Fibroblast of skin of right biceps (primary cell): ENCODE results near the gene VAV1.

Experiments used
- DNase-seq: peaks from one replicate; pipeline ENCODE4 v3.0.0-alpha.2; 2013

The VAV1 gene, protein sequence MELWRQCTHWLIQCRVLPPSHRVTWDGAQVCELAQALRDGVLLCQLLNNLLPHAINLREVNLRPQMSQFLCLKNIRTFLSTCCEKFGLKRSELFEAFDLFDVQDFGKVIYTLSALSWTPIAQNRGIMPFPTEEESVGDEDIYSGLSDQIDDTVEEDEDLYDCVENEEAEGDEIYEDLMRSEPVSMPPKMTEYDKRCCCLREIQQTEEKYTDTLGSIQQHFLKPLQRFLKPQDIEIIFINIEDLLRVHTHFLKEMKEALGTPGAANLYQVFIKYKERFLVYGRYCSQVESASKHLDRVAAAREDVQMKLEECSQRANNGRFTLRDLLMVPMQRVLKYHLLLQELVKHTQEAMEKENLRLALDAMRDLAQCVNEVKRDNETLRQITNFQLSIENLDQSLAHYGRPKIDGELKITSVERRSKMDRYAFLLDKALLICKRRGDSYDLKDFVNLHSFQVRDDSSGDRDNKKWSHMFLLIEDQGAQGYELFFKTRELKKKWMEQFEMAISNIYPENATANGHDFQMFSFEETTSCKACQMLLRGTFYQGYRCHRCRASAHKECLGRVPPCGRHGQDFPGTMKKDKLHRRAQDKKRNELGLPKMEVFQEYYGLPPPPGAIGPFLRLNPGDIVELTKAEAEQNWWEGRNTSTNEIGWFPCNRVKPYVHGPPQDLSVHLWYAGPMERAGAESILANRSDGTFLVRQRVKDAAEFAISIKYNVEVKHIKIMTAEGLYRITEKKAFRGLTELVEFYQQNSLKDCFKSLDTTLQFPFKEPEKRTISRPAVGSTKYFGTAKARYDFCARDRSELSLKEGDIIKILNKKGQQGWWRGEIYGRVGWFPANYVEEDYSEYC

DNA sequence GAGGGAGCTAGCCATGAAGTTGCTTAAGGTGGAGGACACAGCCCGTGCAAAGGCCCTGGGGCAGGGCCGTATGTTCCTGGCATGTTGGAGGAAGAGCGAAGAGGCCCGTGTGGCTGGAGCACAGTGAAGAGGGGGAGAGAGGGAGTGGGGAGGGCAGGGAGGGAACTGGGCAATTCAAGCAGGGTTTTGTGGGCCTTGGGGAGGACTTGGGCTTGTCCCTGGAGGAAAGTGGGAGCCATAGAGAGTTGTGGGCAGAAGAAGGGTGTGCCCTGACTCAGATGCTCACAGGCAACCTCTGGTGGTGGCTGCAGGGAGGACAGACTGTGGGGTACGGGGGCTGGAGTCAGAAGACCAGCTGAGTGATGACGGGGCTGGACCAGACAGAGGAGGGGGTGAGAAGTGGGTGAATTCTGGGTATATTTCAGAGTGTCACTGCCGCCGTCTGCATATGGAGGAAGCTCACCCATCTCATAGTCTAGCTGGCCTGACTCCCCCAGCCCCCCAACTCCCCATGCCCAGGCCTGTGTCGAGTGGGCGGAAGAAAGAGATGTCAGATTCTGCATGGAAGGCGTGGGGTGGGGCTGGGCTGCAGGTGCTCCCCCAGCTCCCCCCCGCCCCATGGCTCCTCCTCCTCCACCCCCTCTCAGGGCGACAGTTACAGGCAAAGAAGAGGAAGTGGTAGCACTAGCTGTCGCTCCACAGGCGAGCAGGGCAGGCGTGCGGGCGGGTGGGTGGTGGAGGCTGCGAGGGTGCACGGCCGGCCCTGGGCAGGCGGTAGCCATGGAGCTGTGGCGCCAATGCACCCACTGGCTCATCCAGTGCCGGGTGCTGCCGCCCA is at the start of gene VAV1:
Gene VAV1 (plus strand): TSS at position 681 of the 838 bp plus-strand sequence. CDS start 100 bp downstream, at position 781.
- DNase-seq, result no peak

DNA sequence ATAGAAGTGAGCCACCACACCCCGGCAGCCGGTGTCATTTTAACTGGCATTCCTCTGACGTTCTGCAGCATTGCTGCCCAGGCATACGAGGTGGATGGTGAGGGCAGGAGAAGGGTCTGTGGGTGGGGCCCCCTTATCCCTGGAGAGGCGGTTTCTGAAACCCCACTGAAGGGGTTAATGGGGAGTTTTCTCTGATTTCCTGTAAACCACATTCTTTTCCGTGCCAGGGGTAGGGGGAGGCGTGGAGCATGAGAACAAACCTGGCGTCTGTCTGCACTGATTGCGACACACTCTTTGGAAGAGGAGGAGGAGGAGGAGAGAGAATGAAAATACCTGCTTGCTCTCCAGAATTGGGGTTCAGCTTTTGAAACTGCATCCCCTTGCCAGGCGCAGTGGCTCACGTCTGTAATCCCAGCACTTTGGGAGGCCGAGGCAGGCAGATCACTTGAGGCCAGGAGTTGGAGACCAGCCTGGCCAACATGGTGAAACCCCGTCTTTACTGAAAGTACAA is 49.3 kb upstream of the VAV1 start:
- peak; percentile 51 for DNase-seq

DNA sequence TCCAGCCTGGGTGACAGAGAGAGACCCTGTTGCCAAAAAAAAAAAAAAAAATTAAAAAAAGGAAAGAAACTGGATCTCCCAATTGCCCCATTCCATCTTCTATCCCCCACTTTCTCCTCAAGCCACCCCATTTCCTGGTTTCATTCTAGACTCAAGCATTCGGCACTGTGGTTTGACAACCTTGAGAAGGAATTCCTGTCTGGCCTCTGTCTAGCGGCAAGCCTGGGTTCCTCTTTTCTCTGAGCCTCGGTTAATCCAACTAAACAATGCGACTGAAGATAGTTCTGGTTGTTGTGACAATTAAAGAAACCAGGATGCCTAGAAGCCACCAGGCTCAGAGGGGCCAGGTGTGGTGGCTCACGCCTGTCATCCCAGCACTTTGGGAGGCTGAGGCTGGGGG is 48.8 kb upstream of the VAV1 start:
- peak; percentile 29 for DNase-seq

DNA sequence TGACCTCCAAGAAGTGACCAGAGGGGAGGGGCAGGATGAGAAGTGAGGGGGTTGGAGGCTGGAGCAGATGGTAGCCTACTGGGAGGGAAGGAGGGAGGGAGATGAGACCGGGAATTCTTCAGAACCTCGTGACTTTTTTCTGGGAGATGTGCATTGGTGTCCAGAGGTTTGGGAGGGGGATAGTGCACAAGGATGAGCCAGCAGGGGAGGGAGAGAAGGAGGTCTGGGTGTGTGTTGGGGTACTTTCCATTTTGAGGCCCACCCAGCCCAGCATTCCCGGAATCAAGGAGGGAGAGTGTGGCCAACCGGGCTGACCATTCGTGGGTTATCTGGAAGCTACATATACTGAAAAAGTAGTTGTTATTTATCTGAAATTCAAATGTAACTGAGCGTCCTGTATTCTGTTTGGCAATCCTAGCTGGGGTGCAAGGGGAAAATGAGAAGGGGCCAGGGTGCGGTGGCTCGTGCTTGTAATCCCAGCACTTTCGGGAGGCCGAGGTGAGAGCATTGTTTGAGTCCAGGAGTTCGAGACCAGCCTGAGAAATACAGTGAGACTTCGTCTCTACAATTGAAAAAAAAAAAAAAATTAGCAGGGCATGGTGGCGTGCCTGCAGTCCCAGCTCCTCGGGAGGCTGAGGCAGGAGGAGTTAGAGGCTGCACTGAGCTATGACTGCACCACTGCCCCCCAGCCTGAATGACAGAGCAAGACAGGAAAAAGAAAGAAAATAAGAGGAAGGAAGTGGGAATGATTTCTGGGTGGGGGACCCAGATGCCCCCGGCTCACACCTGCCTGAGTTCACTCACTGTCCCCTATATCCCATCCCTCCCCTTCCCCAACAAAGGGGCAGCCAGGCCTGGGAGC is 47.6 kb upstream of the VAV1 start:
- DNase-seq, result no peak

DNA sequence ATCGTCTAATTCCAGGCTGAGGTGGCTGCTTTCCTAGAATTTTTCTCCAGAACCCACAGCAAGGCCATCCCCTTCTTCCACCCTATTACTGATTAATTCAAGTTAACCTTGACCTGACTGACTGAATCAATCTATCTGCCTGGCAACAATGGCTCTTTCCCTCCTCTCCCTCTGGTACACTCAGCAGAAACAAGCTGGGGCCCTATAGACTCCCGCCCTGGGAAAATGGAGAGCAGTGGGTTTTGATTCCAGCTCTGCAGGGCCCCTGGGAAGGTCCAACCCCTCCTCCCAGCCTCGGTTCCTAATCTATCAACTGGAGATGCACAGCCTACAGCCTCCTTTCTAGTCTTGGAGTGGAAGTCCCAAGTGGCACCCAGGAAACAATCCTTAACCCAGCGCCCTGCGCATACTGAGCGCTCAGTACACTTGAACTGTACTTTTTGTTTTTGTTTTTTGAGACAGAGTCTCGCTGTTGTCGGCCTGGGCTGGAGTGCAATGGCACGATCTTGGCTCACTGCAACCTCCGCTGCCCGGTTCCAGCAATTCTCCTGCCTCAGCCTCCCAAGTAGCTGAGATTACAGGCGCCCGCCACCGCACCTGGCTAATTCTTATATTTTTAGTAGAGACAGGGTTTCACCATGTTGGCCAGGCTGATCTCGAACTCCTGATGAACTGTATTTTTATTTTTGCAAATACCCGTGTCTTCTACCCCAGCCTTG is 46.8 kb upstream of the VAV1 start:
- no peak for DNase-seq

DNA sequence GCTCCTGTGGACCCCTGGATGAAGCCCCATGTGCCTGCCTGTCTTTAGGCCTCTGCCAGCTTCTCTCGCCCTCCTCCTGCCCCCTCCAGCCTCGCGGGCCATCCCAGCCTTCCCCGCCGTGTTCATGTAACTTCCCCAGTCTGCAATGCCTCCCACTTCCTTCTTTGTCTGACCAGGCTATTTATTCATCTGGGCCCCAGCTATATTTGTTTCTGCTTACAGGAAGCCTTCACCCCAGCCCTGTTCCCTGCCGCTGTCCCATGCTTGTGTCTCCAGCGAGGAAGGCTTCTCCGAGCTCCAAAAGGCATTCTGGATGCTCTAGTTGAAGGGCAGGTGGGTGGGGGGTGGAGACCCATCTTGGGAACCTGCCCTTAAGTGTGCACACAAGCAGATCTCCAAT is 44.2 kb upstream of the VAV1 start:
- DNase-seq, result no peak

DNA sequence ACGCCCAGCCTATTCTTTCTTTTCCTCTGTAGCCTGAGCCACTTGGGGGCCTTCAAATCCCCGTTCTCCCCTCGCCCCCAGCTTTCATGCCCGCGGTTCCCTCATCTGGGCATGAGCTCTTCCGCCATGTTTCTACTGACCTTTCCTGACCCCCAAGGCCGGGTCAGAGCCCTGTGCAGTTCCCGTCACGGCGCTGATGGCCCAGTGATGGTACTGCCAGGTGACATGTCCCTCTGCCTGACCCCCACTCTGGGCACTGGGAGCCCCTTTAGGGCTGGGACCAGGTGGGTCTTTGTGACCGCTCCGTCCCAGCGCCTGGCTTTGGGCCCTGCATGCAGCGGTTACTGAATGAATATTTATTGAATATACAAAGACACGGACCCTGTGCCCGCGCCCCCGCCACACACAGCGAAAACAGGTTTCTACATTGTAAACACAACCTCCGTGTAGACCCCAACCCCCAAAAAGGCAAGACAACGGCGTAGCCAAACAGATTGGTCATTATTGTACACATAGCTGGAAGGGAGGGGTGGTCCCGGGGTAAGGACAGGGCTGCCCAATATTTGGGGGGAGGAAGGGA is 42.8 kb upstream of the VAV1 start:
- no peak for DNase-seq

DNA sequence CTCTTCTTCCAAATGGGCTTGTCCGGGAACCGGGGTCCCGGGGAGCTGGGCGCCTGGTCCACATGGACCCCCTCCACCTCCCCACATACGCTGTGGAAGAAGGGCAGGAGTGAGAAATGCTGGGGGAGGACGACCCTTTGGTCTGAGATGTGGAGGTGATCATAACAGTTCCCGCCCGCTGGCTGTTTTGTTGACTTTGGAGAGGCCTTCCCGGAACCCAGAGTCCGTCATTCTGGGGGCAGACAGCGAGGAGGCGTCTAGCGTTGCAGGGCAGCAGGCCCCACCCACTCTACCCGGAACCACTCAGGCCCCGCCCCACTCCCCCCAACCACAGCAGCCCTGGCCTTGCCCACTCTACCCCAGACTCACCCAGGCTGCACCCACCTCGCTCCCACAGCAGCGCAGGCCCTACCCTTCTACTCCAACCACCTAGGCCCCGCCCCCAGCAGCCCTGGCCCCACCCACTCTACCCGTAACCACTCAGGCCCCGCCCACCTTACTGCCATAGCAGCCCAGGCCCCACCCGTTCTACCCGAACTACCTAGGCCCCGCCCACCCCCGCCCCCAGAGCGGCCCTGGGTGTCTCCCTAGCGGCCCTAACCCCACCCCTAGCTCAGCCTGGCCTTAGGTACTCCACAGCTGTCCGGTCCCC is 42.2 kb upstream of the VAV1 start:
- no peak for DNase-seq

DNA sequence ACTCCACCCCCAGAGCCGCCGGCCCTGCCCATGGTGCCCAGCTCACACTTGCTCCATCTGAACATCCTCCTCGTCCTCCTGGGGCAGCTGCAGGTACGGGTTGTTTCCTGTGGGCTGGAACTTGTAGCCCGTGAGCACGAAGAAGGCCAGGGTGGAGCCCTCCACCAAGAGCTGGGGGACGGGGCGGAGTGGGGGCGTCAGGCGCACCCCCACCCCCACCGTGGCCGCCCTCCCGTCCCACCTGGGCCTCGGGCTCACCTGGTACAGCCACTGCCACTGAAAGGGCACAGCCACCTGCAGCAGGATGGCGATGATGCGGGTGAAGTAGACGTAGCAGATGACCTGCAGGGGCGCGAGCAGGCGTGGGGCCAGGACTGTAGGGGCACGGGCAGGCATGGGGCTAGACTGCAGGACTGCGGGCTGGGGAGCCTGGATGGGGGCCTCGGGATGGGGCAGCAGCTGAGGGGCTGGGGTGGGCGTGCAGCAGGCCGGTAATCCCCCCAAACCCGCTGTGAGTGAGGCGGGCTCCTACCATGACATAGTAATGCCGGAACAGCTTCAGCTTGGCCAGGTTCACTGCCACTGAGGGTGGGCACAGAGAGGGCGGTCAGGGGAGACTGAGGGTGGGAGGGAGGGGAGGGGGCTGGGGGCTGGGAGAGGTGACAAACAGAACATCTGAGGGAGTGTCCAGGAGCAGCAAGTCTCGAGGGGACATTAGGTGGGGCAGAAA is 41.4 kb upstream of the VAV1 start:
- no peak for DNase-seq

DNA sequence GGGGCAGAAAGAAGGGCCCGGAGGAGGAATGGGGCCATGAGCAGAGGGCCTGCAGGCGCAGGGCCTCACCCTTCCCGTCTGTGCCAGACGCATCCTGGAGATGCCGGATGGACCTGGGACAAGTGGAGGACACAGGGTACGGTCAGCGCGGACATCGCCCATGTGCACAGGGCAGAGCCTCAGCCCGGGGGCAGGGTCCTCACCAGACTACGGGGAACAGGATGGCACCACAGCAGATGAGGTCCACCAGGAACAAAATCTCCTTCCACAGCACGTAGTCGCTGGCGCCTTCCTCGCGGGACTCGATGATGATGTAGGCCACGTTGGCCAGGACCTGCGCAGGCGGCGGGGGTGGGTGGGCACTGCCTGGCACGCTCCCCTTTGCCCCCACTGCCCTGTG is 40.7 kb upstream of the VAV1 start:
- DNase-seq, result no peak

DNA sequence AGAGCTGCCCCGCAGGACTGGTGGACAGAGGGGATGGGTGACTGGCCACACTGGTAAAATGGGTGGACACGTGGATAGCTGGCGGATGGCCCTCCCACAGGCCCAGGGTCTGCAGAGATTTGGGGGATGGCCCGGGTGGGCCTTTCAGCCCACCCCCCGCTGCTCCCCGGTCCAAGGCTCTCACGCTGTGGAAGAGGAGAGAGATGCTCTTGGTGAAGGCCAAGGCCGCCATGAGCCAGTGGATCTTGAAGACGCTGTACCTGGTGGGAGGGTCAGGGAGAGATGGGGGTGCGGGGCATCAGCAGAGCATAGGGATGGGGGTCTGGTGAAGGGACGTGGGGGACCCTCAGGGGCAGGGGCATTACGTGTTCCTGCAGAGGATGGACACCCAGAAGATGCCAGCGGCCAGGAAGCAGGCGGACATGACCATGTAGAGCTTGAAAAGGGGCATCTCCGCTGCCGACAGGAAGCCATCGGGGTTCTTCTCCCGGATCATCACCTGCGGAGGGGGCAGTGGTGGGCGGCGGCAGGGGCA is 39.6 kb upstream of the VAV1 start:
- DNase-seq, result no peak

DNA sequence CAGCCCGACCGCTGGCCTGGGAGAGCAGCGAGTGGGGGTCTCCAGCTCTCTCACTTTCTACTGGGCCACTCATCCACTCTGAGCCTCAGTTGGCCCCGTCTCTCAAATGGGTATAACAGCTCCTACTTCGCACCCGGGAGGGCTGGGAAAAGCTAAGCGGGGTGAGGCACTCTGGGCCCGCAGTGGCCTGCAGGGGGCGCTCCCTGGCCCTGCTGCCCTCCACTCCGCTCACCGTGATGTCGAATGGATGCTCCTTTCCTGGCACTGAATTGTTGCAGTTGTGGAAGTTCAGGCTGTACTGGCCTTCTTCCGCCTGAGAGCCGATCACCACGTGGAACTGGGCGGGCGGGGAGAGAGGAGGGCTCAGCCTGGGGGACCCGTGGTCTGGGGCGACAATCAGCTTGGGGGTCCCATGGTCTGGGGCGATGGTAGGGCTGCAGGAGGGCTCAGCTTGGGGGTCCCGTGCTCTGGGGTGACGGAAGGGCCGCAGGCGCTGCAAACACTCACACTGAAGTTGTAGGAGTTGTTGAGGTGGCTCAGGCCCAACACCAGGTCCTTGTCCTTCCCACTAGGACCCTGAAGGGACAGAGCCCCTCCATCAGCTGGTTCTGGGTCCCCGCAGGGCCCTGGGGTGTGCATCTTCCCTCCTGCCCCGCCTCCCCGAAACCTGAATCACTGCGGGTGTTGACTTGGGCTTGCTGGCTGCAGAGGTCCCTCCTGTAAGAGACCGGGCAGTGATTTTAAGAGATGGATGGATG is 39.0 kb upstream of the VAV1 start:
- no peak for DNase-seq

DNA sequence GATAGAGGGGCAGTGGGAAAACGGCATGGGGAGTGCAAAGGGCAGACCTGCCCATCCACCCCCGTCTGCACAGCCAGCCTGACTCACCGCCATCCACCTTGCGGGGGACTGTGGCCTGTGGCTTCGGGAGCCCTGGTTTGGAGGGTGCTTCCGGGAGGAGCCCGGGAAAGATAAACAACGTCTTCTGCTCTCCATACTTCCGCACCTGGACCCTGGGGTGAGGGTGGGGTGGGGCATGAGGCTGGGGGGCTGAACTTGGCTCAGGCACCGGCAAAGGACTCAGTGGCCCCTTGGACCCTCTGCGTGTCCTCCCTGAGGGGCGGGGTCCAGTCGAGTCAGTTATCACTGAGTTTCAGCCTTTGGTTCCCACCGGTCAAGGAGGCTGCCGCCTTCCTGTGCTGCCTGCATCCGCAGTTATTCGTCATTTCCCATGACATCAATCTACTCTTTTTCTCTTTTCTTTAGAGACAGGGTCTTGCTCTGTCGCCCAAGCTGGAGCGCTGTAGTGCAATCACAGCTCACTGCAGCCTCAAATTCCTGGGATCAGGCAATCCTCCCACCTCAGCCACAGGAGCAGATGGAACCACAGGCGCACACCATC is 38.3 kb upstream of the VAV1 start:
- DNase-seq, result no peak

DNA sequence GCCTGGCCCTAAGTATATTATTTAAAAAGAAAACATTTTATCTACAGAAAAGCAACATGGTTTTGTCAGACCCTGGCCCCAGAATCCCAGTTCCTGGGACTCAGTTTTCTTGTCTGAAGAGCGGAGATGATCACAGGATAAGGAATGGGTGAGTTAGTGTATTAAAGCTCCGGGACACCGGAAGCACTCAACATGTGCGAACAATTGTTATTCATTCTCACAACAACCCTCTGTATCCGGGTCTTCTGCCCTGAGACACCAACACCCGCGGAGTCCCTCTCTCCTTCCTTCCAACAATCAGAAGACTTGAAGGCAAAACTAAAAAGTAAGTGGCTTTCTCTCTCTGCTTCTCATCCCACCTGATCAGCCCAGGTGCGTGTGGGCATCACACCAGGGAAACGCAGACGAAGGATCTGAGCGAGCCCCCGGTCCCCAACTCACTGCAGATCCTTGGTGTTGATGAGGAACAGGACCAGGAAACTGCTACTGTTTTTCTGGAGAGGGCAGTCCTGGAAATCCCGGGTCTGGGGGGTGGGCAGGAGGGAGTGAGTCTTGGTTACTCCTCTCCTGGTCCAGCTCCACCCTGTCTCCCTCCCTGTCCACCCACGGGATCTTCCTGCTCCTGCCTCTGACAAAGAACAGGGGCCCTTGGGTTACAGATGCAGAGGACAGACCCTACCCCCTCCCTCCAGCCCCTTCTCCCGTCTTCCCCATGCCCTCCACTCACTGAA is 37.2 kb upstream of the VAV1 start:
- peak; percentile 22 for DNase-seq

DNA sequence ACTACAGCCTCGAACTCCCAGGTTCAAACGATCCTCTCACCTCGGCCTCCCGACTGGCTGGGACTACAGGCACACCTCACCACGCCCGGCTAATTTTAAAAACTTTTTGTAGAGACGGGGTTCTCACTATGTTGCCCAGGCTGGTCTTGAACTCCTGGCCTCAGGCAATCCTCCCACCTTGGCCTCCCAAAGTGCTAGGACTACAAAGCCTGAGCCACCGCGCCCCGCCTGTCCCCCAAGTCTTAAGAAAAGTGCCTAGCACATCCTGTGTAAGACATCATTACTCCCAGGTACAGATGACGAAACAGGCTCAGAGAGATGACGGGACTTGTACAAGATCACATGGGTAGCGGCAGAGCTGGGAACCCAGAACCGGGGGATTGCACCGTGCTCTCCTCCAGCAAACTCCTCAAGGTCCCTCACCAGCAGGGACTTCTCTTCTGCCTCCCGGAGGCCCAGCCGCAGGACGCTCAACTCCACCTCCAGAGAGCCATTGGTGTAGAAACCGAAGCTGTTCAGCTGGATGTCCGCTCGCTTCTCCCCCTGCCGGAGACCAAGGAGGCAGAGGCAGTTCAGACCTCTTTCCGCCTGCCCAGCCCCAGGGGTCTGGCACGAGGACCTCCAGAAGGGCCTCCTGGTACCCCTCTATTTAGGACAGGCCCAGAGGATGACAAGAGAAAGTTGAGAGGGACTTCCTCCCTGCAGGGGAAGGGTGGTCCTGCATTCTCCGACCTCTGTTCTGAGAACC is 36.2 kb upstream of the VAV1 start:
- DNase-seq, result peak; percentile 87

DNA sequence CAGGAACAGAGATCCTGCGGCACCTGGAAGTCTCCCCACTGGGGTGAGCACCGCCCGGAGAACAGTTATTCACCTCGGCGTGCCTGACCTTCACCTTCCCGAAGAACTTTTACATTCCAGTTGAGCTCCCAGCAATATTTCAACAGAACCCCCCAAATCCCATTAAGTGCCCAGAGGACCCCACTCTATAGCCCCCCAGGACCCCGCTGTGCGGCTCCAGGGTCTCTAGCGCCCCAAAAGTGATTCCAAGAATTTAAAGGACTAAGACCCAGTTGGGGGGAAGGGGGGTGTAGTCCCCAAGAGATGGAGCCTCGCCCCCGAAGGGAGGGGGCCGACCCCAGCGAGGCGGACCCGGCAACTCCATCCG is 35.6 kb upstream of the VAV1 start:
- no peak for DNase-seq
